GM21381 (cell line): ENCODE results near the gene TEX55.
A peak's percentile ranks its signal among the peaks of the same experiment; 100 is the strongest.
"Not testable (repeated sequence)": the region's sequence is repeated elsewhere in the genome, so short reads cannot be mapped to it uniquely, and the experiment has no call there.

Experiments
- ATAC-seq: cut with Tn5 transposase; IDR thresholded peaks from one replicate; pipeline ENCODE4 v1.9.1; 2021; ENCODE audit warnings: mild to moderate bottlenecking, moderate library complexity; ENCODE audit not compliant: unreplicated experiment

TEX55 gene

GRCh38 chr3:119145500-119146167 lies at the start of gene TEX55:
Gene TEX55 (plus strand): TSS chr3:119146165. CDS start chr3:119146190, 25 bp downstream.
- ATAC-seq: peak; percentile 72

- no peak for ATAC-seq
Observed at GRCh38 chr3:119098003-119098402, 48.0 kb upstream of the TEX55 start.

- no peak for ATAC-seq
Observed at GRCh38 chr3:119098619-119099222, 47.2 kb upstream of the TEX55 start.

GRCh38 chr3:119099785-119100184 lies 46.2 kb upstream of the TEX55 start:
- ATAC-seq: no peak

- ATAC-seq: no peak
Observed at GRCh38 chr3:119104031-119104430, 41.9 kb upstream of the TEX55 start.

- ATAC-seq: not testable (repeated sequence)
Observed at GRCh38 chr3:119118330-119118729, 27.6 kb upstream of the TEX55 start.

- no peak for ATAC-seq
Observed at GRCh38 chr3:119120480-119120879, 25.5 kb upstream of the TEX55 start.

- ATAC-seq: no peak
Observed at GRCh38 chr3:119122350-119122749, 23.6 kb upstream of the TEX55 start.

- no peak for ATAC-seq
Observed at GRCh38 chr3:119125342-119125741, 20.6 kb upstream of the TEX55 start.

GRCh38 chr3:119125742-119126504 lies 20.0 kb upstream of the TEX55 start:
- no peak for ATAC-seq

GRCh38 chr3:119130291-119130690 lies 15.7 kb upstream of the TEX55 start:
- not testable (repeated sequence) for ATAC-seq

GRCh38 chr3:119132291-119132690 lies 13.7 kb upstream of the TEX55 start:
- ATAC-seq: not testable (repeated sequence)

- ATAC-seq: not testable (repeated sequence)
Observed at GRCh38 chr3:119139360-119139759, 6.6 kb upstream of the TEX55 start.

GRCh38 chr3:119140466-119140865 lies 5.5 kb upstream of the TEX55 start:
- no peak for ATAC-seq

- no peak for ATAC-seq
Observed at GRCh38 chr3:119145128-119145499, 851 bp upstream of the TEX55 start.

GRCh38 chr3:119146578-119147375 lies 812 bp downstream of the TEX55 start:
- ATAC-seq: no peak

- ATAC-seq: no peak
Observed at GRCh38 chr3:119147494-119147893, 1.5 kb downstream of the TEX55 start.

GRCh38 chr3:119148493-119149180 lies 2.7 kb downstream of the TEX55 start:
- no peak for ATAC-seq

- no peak for ATAC-seq
Observed at GRCh38 chr3:119149484-119149883, 3.5 kb downstream of the TEX55 start.

GRCh38 chr3:119156868-119157267 lies 10.9 kb downstream of the TEX55 start:
- ATAC-seq: no peak

GRCh38 chr3:119157971-119158370 lies 12.0 kb downstream of the TEX55 start:
- ATAC-seq: no peak
